ENCODE data around the gene RPS25. TPM values are rescaled to one million over a fixed set of nuclear protein-coding genes. Genes with fewer than 3 reads are reported as not detected.
"Not testable (repeated sequence)": the region's sequence is repeated elsewhere in the genome, so short reads cannot be mapped to it uniquely, and the experiment has no call there.

RPS25 gene
- total and polyA plus RNA-seq, 7 donors, result 1,350 to 3,409 (median 2,533) TPM

GRCh38 chr11:118975771-118976709, 42.1 kb downstream of the RPS25 start:
- peaks cover 0 to 22% (median 15%) of the 10 kb centered on the region in 3 donors for H3K27me3 ChIP-seq
- TF ChIP-seq POLR2A (IDR thresholded peaks at IDR 0.05) (no peak), EP300 (IDR thresholded peaks at IDR 0.05) (no peak), POLR2AphosphoS5 (IDR thresholded peaks at IDR 0.05) (no peak), CTCF (IDR thresholded peaks at IDR 0.05) (no peak)
- H3K36me3 ChIP-seq, result no peaks in the 10 kb centered on the region
- WGBS, 2 donors, result 77 to 83% methylated on average over 15 of the region's 15 CpGs
- no peak for DNase-seq
- peaks cover 0 to 6% (median 0%) of the 10 kb centered on the region in 4 donors for H3K4me1 ChIP-seq
- H3K4me3 ChIP-seq, result no peak overlapping the region
- intact Hi-C loops (cut with DNase I), result no loop called here
- H3K9me3 ChIP-seq, result no peaks in the 10 kb centered on the region
- H3K27ac ChIP-seq, result no peak overlapping the region

- intact Hi-C loops (cut with DNase I), result no loop called here
- 75 to 97% methylated on average over 2 of the region's 2 CpGs for WGBS, 2 donors
- no peaks in the 10 kb centered on the region for H3K36me3 ChIP-seq
- no peak for DNase-seq
- H3K4me3 ChIP-seq, result no peak overlapping the region
- H3K9me3 ChIP-seq, result no peaks in the 10 kb centered on the region
- TF ChIP-seq EP300 (IDR thresholded peaks at IDR 0.05) (no peak), CTCF (IDR thresholded peaks at IDR 0.05) (no peak), POLR2AphosphoS5 (IDR thresholded peaks at IDR 0.05) (no peak), POLR2A (IDR thresholded peaks at IDR 0.05) (no peak)
- H3K4me1 ChIP-seq, result no peaks in the 10 kb centered on the region
- H3K27ac ChIP-seq, result no peak overlapping the region
- H3K27me3 ChIP-seq, result peaks cover 0 to 20% (median 18%) of the 10 kb centered on the region in 3 donors
Observed at GRCh38 chr11:118973985-118974384, 44.2 kb downstream of the RPS25 start.

- H3K27ac ChIP-seq, result no peak within 1 kb of the TSS
- intact Hi-C loops (cut with DNase I), result no loop called here
- TF ChIP-seq EP300 (IDR thresholded peaks at IDR 0.05), result no peak
- TF ChIP-seq POLR2AphosphoS5 (IDR thresholded peaks at IDR 0.05), result no peak
- no peak for TF ChIP-seq POLR2A (IDR thresholded peaks at IDR 0.05)
- no peak for TF ChIP-seq CTCF (IDR thresholded peaks at IDR 0.05)
- no peak for DNase-seq
- H3K9me3 ChIP-seq, result no peaks in the 10 kb centered on the region
- no peak within 1 kb of the TSS for H3K4me3 ChIP-seq
- 55 to 68% methylated on average over 33 of the region's 33 CpGs for WGBS, 2 donors
- no peaks in the 10 kb centered on the region for H3K4me1 ChIP-seq
- no peaks in the 10 kb centered on the region for H3K36me3 ChIP-seq
- peaks cover 0 to 15% (median 8%) of the 10 kb centered on the region in 3 donors for H3K27me3 ChIP-seq
Observed at GRCh38 chr11:118971646-118972045, 46.5 kb downstream of the RPS25 start, which contains the start of gene FOXR1. TSS of gene FOXR1 (plus strand) at chr11:118971761. CDS start at chr11:118971932, 171 bp downstream.

GRCh38 chr11:118969508-118969907, 48.6 kb downstream of the RPS25 start:
- intact Hi-C loops (cut with DNase I); DNase-seq; H3K4me3 ChIP-seq; H3K9me3 ChIP-seq; H3K4me1 ChIP-seq; H3K36me3 ChIP-seq; H3K27ac ChIP-seq: not testable (repeated sequence)
- WGBS, 2 donors, result 95 to 96% methylated on average over 2 of the region's 2 CpGs
- peaks cover 0 to 15% (median 8%) of the 10 kb centered on the region in 3 donors for H3K27me3 ChIP-seq

Small RNA genes within 50 kb of the gene (small RNA-seq; reads per million reads assigned to genes)
- 0 reads per million in 3 donors for gene AP003392.2
- 0 reads per million in 3 donors for gene RF00017
- 0 reads per million in 3 donors for gene RF00019

Other genes with a start within 250 kb of the RPS25 start
- gene DDX6, start 227.2 kb downstream of the RPS25 start, total RNA-seq, result 100 to 1,000 TPM in 3 of 4 donors, 10 to 100 TPM in 1; 97.8 to 137 (median 121) TPM
- 10 to 100 TPM; 19.2 to 37.8 (median 20.8) TPM for gene DDX6, start 227.2 kb downstream of the RPS25 start, polyA plus RNA-seq
- not detected for gene CXCR5, start 134.5 kb downstream of the RPS25 start, total RNA-seq
- gene CXCR5, start 134.5 kb downstream of the RPS25 start, polyA plus RNA-seq, result 10 to 100 TPM in 1 of 3 donors, under 1 TPM in 2; under 0.01 to 11.5 (median 0.23) TPM
- 10 to 100 TPM in 3 of 4 donors, 1 to 10 TPM in 1; 7.9 to 46.5 (median 10.8) TPM for gene BCL9L, start 92.4 kb downstream of the RPS25 start, total RNA-seq
- gene BCL9L, start 92.4 kb downstream of the RPS25 start, polyA plus RNA-seq, result 10 to 100 TPM in 1 of 3 donors, 1 to 10 TPM in 2; 4.8 to 33.2 (median 7.4) TPM
- not detected for gene UPK2, start 62.0 kb downstream of the RPS25 start, total RNA-seq
- gene UPK2, start 62.0 kb downstream of the RPS25 start, polyA plus RNA-seq, result not detected
- not detected for gene FOXR1, start 46.6 kb downstream of the RPS25 start, total RNA-seq
- gene FOXR1, start 46.6 kb downstream of the RPS25 start, polyA plus RNA-seq, result not detected
- gene CENATAC, start 20.2 kb downstream of the RPS25 start, total RNA-seq, result 10 to 100 TPM; 29.6 to 60.5 (median 40.7) TPM
- gene CENATAC, start 20.2 kb downstream of the RPS25 start, polyA plus RNA-seq, result 10 to 100 TPM in 1 of 3 donors, 1 to 10 TPM in 2; 5.3 to 24.6 (median 7.2) TPM
- gene TRAPPC4, start 423 bp upstream of the RPS25 start, total RNA-seq, result 10 to 100 TPM; 32.4 to 60.3 (median 47.5) TPM
- 10 to 100 TPM; 49.9 to 90.9 (median 74.5) TPM for gene TRAPPC4, start 423 bp upstream of the RPS25 start, polyA plus RNA-seq
- 10 to 100 TPM in 2 of 4 donors, 1 to 10 TPM in 2; 8.0 to 13.8 (median 10.1) TPM for gene SLC37A4, start 12.5 kb upstream of the RPS25 start, total RNA-seq
- gene SLC37A4, start 12.5 kb upstream of the RPS25 start, polyA plus RNA-seq, result 10 to 100 TPM in 2 of 3 donors, 1 to 10 TPM in 1; 8.4 to 31.5 (median 11.1) TPM
- 10 to 100 TPM; 26.6 to 37.6 (median 30.7) TPM for gene HYOU1, start 38.9 kb upstream of the RPS25 start, total RNA-seq
- 100 to 1,000 TPM in 1 of 3 donors, 10 to 100 TPM in 1, 1 to 10 TPM in 1; 6.0 to 106 (median 22.0) TPM for gene HYOU1, start 38.9 kb upstream of the RPS25 start, polyA plus RNA-seq
- gene VPS11, start 49.5 kb upstream of the RPS25 start, total RNA-seq, result 10 to 100 TPM; 26.0 to 37.0 (median 30.8) TPM
- gene VPS11, start 49.5 kb upstream of the RPS25 start, polyA plus RNA-seq, result 10 to 100 TPM; 13.4 to 29.2 (median 27.0) TPM
- 10 to 100 TPM in 1 of 4 donors, 1 to 10 TPM in 3; 5.6 to 15.2 (median 6.6) TPM for gene HMBS, start 66.5 kb upstream of the RPS25 start, total RNA-seq
- gene HMBS, start 66.5 kb upstream of the RPS25 start, polyA plus RNA-seq, result 10 to 100 TPM; 20.3 to 39.3 (median 22.2) TPM
- 10 to 100 TPM; 16.1 to 22.1 (median 16.8) TPM for gene DPAGT1, start 83.5 kb upstream of the RPS25 start, total RNA-seq
- gene DPAGT1, start 83.5 kb upstream of the RPS25 start, polyA plus RNA-seq, result 10 to 100 TPM in 1 of 3 donors, 1 to 10 TPM in 2; 4.2 to 44.6 (median 6.9) TPM
- 1 to 10 TPM; 5.3 to 8.0 (median 5.8) TPM for gene C2CD2L, start 89.0 kb upstream of the RPS25 start, total RNA-seq
- gene C2CD2L, start 89.0 kb upstream of the RPS25 start, polyA plus RNA-seq, result 10 to 100 TPM in 1 of 3 donors, 1 to 10 TPM in 2; 6.0 to 22.6 (median 7.6) TPM
- 10 to 100 TPM; 15.0 to 33.0 (median 21.2) TPM for gene HINFP, start 103.2 kb upstream of the RPS25 start, total RNA-seq
- 10 to 100 TPM; 12.0 to 23.2 (median 20.1) TPM for gene HINFP, start 103.2 kb upstream of the RPS25 start, polyA plus RNA-seq
- gene ABCG4, start 130.7 kb upstream of the RPS25 start, total RNA-seq, result under 1 TPM in 3 of 4 donors, not detected in 1; under 0.01 to 0.55 (median 0.27) TPM
- gene ABCG4, start 130.7 kb upstream of the RPS25 start, polyA plus RNA-seq, result under 1 TPM in 2 of 3 donors, not detected in 1; under 0.01 to 0.26 TPM
- gene NLRX1, start 150.4 kb upstream of the RPS25 start, total RNA-seq, result 10 to 100 TPM; 10.7 to 21.9 (median 12.6) TPM
- gene NLRX1, start 150.4 kb upstream of the RPS25 start, polyA plus RNA-seq, result 1 to 10 TPM; 3.9 to 9.3 (median 4.2) TPM
- 1 to 10 TPM in 1 of 4 donors, not detected in 3; 1.8 TPM for gene NHERF4, start 167.1 kb upstream of the RPS25 start, total RNA-seq
- 10 to 100 TPM; 25.8 to 48.1 (median 37.7) TPM for gene NHERF4, start 167.1 kb upstream of the RPS25 start, polyA plus RNA-seq
- 10 to 100 TPM; 11.8 to 17.7 (median 13.1) TPM for gene CBL, start 188.0 kb upstream of the RPS25 start, total RNA-seq
- gene CBL, start 188.0 kb upstream of the RPS25 start, polyA plus RNA-seq, result 1 to 10 TPM; 1.8 to 8.6 (median 3.7) TPM

All from sigmoid colon (tissue), 7 donors.